AG04449 (cell line): ENCODE measurements around the gene TFB2M.

Experiments used
- CTCF ChIA-PET: fragments of 350-600 bp; formaldehyde crosslinking; extraction: SDS; loops from one replicate; lab custom pipeline; 2021; ENCODE audit warnings: antibody characterized with exemption; lab: Yijun Ruan, JAX
- POLR2A ChIA-PET: fragments of 400-600, 350-600 bp; formaldehyde crosslinking; extraction: SDS; loops from one replicate; lab custom pipeline; 2020; ENCODE audit warnings: antibody characterized with exemption, inconsistent platforms; lab: Yijun Ruan, JAX
- DNase-seq: peaks from one replicate; pipeline ENCODE4 v3.0.0-alpha.2; 2010; ENCODE audit warnings: low read depth, low spot score
- H3K4me3 ChIP-seq: 2 replicates; pipeline ENCODE4 v1.5.1; 2011; ENCODE audit warnings: low read depth, mild to moderate bottlenecking, control low read depth, low read length
- CTCF ChIP-seq: IDR thresholded peaks from one replicate; pipeline ENCODE4 v1.5.1; 2011; ENCODE audit warnings: mild to moderate bottlenecking, moderate library complexity, low read length, control low read depth, inconsistent platforms; ENCODE audit not compliant: insufficient read depth; ENCODE audit errors: missing control alignments

The TFB2M gene

GRCh38 chr1:246534114-246534513 is 31.9 kb downstream of the TFB2M start:
- no peak for TF ChIP-seq CTCF
- DNase-seq: no peak
- POLR2A ChIA-PET: no interaction called here
- H3K4me3 ChIP-seq: no peak overlapping the region
- CTCF ChIA-PET: interaction anchor here (1.1 to 1.7 kb wide), 2 partner anchors 8 to 36 kb away, joined by 5 read pairs; no protein-coding TSS in a partner anchor

DNA sequence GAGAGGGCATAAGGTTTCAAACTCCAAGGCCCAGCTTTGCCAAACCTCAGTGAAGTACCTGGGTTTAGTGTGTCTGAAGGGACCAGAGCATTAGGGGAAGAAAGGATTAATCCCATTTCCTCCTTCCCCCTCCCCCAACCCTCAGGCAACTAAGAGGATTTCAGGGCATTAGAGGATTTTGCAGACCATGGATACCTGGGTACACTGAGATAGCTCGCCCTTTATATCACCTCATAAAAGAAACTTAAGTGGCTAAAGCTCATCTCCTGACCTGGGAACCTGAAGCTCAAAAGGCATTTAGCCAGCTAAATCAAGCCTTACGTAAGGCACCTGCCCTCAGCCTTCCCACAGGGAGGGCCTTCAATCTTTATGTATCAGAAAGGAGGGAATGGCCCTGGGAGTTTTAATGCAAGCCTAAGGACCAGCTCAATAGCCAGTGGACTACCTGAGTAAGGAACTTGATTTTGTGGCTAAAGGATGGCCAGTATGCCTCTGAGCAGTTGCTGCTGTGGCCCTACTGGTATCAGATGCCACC is 32.6 kb downstream of the TFB2M start:
- CTCF ChIA-PET: interaction anchor here (1.1 to 1.7 kb wide), 3 partner anchors 9 to 36 kb away, joined by 3 to 5 read pairs (median 5); no protein-coding TSS in a partner anchor
- no peak for TF ChIP-seq CTCF
- DNase-seq: no peak
- POLR2A ChIA-PET: no interaction called here
- H3K4me3 ChIP-seq: no peak overlapping the region

DNA sequence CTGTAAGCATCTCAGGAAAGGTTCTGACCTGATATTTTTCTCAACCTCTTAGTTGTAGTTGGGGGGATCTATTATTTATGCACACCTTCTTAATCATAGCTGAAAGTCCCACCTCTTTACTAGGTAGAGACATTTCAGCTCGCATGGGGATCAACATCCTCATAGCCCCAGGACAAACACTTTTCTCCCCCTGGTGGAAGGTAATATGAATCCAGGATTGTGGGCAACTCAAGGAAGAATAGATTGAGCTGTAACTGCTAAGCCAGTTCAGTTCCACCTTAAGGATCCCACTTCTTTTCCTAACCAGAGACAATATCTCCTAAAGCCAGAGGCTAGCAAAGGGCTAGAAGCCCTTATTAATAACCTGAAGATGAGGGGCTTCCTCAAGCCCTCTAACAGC is 33.5 kb downstream of the TFB2M start:
- CTCF ChIA-PET: interaction anchor here (1.2 to 1.8 kb wide), 2 partner anchors 25 to 1380 kb away, joined by 3 read pairs; no protein-coding TSS in a partner anchor
- TF ChIP-seq CTCF: no peak
- POLR2A ChIA-PET: no interaction called here
- DNase-seq: no peak
- no peak overlapping the region for H3K4me3 ChIP-seq

DNA sequence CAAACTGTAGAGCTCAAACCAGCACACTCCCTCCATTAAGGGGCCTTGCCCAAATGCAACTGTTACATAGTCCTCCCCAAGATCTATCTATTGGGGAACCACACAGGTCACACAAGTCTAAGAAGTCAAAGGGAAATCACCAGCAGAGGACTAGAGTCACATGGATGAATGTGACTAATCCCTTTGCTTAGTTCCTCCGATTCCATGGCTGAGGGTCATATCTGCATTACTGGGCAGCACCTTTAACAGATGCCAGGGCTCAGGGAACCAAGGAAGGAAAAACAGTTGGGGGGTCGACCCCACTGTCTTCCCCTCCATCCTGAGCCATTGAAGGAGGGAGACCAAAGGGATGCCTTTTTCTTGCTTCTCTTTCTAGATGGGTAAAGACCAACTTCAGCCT is 35.6 kb downstream of the TFB2M start:
- DNase-seq: no peak
- CTCF ChIA-PET: interaction anchor here (1.4 to 1.7 kb wide), 2 partner anchors 11 to 23 kb away, joined by 5 to 6 read pairs; partner anchors contain the start of gene SMYD3
- TF ChIP-seq CTCF: no peak
- POLR2A ChIA-PET: no interaction called here
- no peak overlapping the region for H3K4me3 ChIP-seq

GRCh38 chr1:246528933-246529731 is 36.9 kb downstream of the TFB2M start:
- no peak for DNase-seq
- TF ChIP-seq CTCF: no peak
- ChIA-PET CTCF (interaction anchor here (1.3 kb wide), 1 partner anchor 160 kb away, joined by 6 read pairs; no protein-coding TSS in a partner anchor), POLR2A (no interaction called here)
- no peak overlapping the region for H3K4me3 ChIP-seq

GRCh38 chr1:246527402-246528088 is 38.5 kb downstream of the TFB2M start:
- CTCF ChIA-PET: no interaction called here
- no peak for DNase-seq
- no peak overlapping the region for H3K4me3 ChIP-seq
- POLR2A ChIA-PET: no interaction called here
- TF ChIP-seq CTCF: no peak
